ENCODE measurements around the gene CEMIP2. TPM values are rescaled to one million over a fixed set of nuclear protein-coding genes. Genes with fewer than 3 reads are reported as not detected.

CEMIP2 gene
- 59.7 to 99.0 TPM (median 60.8 TPM) in 5 replicates for total RNA-seq (2022; extraction: Qiagen RNA extraction)

DNA sequence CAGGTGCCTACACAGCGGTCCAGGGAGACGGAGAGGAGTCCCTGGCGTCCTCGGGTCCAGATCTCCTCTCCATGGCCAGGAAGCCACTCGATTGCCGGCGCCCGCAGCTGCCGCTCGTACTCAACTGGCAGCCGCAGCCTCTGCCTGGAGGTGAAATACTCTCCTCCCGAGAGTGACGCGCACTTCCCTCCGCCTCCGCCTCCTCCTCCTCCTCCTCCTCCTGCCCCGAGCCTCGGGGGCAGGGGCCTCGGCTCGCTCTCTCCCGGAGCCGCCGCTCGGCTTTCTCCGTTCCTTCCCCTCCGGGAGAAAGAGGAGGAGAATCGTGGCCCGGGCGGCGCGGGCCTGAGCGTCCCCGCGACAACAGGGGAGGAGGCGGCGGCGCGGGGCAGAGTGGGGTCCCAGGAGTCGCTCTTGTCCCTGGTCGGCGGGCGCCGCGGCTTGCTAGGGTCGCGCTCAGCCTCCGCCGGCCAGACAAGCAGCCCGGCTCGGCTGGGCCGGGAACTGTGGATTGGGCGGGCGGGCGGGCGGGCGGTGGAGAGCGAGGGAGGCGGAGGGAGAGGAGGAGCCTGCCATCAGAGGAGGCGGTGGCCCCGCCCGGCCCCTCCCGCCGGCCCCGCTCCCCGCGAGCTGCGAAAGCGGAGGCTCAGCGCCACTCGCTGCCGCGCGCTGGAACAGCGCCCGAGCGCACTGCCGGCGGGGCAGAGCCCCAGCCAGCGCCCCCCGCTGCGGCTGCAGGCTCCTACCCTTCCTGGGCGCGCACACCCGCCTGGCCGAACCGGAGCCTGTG is at the start of gene CEMIP2:
Gene CEMIP2, minus strand, starts transcription at position 126 of the 787 bp plus-strand sequence. CDS start 18,140 bp downstream, outside the sequence.

Other genes with a start within 250 kb of the CEMIP2 start
- gene ABHD17B, start 142.7 kb upstream of the CEMIP2 start, total RNA-seq (2022; extraction: Qiagen RNA extraction): 15.4 to 16.5 TPM (median 15.9 TPM) in 5 replicates
- 13.3 to 15.2 TPM (median 13.8 TPM) in 5 replicates for gene C9orf85, start 143.1 kb upstream of the CEMIP2 start, total RNA-seq (2022; extraction: Qiagen RNA extraction)